AG04449 (cell line): ENCODE measurements around the gene CCNI.
"Not testable (repeated sequence)": the region's sequence is repeated elsewhere in the genome, so short reads cannot be mapped to it uniquely, and the experiment has no call there.

Experiments
- CTCF ChIA-PET: fragments of 350-600 bp; formaldehyde crosslinking; extraction: SDS; loops from one replicate; lab custom pipeline; 2021; ENCODE audit warnings: antibody characterized with exemption; lab: Yijun Ruan, JAX
- POLR2A ChIA-PET: fragments of 400-600, 350-600 bp; formaldehyde crosslinking; extraction: SDS; loops from one replicate; lab custom pipeline; 2020; ENCODE audit warnings: antibody characterized with exemption, inconsistent platforms; lab: Yijun Ruan, JAX
- DNase-seq: peaks from one replicate; pipeline ENCODE4 v3.0.0-alpha.2; 2010; ENCODE audit warnings: low read depth, low spot score
- H3K4me3 ChIP-seq: 2 replicates; pipeline ENCODE4 v1.5.1; 2011; ENCODE audit warnings: low read depth, mild to moderate bottlenecking, control low read depth, low read length
- TF ChIP-seq, protein P1 (sequence below): IDR thresholded peaks from one replicate; pipeline ENCODE4 v1.5.1; 2011; ENCODE audit warnings: mild to moderate bottlenecking, moderate library complexity, low read length, control low read depth, inconsistent platforms; ENCODE audit not compliant: insufficient read depth; ENCODE audit errors: missing control alignments

CCNI gene

DNA sequence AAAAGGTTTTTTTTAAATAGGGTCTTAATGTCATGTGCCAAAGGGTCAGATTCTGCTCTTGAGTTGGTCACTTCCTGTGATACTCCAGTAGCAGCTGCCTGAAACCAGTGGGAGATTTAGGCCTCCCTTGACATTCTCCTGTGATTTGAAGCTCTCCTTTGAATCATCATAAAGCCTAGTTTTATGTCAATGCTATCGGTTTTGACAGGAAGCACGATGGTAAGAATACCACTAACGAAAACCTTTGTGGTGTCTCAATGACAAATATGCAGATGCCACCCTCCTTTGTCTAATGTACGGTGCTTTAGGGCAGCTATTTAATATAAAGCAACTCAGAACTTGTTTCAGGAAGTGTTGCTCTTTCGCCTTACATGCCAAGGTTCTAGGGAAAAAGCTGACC is 44.2 kb downstream of the CCNI start:
- ChIA-PET CTCF (interaction anchor here (0.6 to 1.3 kb wide), 5 partner anchors 12 to 49 kb away, joined by 3 read pairs; no protein-coding TSS in a partner anchor), POLR2A (no interaction called here)
- TF ChIP-seq, protein P1, sequence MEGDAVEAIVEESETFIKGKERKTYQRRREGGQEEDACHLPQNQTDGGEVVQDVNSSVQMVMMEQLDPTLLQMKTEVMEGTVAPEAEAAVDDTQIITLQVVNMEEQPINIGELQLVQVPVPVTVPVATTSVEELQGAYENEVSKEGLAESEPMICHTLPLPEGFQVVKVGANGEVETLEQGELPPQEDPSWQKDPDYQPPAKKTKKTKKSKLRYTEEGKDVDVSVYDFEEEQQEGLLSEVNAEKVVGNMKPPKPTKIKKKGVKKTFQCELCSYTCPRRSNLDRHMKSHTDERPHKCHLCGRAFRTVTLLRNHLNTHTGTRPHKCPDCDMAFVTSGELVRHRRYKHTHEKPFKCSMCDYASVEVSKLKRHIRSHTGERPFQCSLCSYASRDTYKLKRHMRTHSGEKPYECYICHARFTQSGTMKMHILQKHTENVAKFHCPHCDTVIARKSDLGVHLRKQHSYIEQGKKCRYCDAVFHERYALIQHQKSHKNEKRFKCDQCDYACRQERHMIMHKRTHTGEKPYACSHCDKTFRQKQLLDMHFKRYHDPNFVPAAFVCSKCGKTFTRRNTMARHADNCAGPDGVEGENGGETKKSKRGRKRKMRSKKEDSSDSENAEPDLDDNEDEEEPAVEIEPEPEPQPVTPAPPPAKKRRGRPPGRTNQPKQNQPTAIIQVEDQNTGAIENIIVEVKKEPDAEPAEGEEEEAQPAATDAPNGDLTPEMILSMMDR: no peak
- H3K4me3 ChIP-seq: no peak overlapping the region
- no peak for DNase-seq

DNA sequence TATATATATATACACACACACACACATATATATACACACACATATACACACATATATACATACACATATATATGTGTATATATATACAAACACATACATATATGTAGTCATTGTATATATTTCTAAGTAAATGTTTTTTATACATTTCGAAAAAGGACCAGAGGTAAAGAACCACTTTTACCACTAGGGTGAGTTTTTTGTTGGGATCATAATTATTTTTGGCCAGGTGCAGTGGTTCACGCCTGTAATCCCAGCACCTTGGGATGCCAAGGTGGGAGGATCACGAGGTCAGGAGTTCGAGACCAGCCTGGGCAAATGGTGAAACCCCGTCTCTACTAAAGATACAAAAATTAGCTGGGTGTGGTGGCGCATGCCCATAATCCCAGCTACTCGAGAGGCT is 46.0 kb downstream of the CCNI start:
- CTCF ChIA-PET: interaction anchor here (1.0 to 1.4 kb wide), 2 partner anchors 10 to 174 kb away, joined by 3 read pairs; no protein-coding TSS in a partner anchor
- POLR2A ChIA-PET, H3K4me3 ChIP-seq, DNase-seq: not testable (repeated sequence)

DNA sequence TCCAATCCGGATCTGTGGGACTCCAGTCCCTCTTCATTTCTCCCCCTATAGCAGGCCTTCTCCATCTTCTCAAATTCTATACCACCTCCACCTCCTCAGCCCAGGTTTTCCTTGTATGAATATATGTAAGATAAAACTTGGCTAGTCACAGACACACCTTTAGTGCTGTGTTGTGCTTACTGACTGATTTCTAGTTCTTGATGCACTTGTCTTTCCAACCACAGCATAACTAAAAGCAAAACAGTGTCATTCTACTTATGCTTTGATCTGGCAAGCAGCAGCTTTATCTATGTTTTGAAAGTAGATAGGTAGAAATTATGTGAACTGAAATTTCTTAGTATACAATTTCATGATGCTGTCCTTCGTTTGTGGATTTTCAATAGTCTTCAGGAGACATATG is 47.5 kb downstream of the CCNI start:
- no peak for DNase-seq
- POLR2A ChIA-PET: no interaction called here
- CTCF ChIA-PET: interaction anchor here (0.9 kb wide), 1 partner anchor 10 kb away, joined by 3 read pairs; no protein-coding TSS in a partner anchor

DNA sequence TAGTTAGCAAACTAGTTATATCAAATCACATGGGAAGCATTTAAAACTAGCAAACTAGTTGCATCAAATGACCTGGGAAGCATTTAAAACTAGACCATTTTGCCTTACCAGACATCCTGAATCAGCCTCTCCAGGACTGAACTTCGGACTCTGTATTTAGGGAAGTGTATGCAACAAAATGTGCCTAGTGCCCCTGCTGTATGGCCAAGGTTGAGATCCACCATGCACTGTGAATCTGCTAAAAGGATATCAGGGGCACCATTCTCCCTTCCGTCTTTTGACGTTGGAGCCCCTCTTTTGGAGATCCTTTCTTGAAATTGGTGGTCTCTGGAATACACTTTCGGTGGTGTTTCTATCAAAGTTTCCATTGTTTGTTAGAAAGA is 49.5 kb downstream of the CCNI start:
- TF ChIP-seq, protein P1: no peak
- no peak for DNase-seq
- ChIA-PET POLR2A (no interaction called here), CTCF (interaction anchor here (1.0 kb wide), 1 partner anchor 19 kb away, joined by 3 read pairs; no protein-coding TSS in a partner anchor)
- H3K4me3 ChIP-seq: no peak overlapping the region

More for the DNA sequence above, 47.5 kb downstream of the CCNI start:
- TF ChIP-seq, protein P1: no peak
- no peak overlapping the region for H3K4me3 ChIP-seq

DNA sequence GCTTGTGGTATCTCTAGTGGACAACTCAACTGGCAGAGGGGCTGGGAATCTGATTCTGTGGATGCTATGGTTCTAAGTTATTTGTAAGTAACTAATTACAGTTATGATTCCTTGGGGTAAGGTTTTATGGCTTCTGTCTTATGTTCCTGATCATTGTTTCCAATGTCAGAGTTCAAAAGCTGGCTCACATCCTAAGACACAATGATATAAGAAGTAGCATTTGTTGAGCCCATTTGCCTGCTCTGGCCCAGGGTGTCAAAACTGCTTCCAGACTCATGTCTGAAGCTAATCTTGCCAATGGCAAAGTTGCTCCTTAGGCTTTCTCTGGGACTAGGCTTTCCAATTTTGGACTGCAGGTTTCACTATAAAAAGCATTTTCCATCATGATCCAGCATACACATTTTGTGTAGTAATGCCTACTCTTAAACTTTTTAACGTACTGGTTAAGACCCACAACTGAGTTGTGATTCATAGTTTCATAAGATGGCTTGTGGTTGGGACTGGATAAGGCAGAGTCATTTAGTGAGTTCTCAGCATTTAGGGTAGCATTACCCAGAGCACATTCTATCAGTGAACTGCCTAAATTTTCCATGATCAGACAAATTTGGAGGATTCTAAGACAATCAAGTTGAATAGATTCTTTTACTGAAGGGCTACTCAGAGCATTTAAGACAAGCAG is 50.0 kb downstream of the CCNI start:
- TF ChIP-seq, protein P1: no peak
- ChIA-PET CTCF (interaction anchor here (1.0 kb wide), 1 partner anchor 19 kb away, joined by 3 read pairs; no protein-coding TSS in a partner anchor), POLR2A (no interaction called here)
- DNase-seq: no peak
- H3K4me3 ChIP-seq: no peak overlapping the region

DNA sequence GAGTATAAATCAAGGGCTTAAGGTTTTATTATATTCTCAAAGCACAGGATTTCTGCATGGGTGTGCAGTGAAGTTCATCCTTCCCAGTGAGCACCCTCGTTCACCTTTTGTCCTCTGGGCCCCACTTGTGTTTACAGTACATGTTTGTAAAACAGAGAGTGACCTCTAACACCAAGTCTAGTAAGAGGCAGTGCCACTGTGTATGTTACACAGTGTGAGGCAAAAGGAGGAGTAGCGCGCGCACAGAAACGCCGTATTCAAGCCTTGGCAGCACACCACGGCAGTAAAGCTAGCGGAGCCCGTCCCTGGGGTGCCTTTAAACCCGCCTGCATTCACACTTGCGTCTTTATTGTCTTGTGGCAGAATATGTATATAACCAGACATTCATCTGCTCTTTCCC is 51.9 kb downstream of the CCNI start:
- POLR2A ChIA-PET: interaction anchor here (0.6 to 1.5 kb wide), 2 partner anchors 37 to 260 kb away, joined by 3 to 4 read pairs; no protein-coding TSS in a partner anchor
- CTCF ChIA-PET: interaction anchor here (0.5 kb wide), 1 partner anchor 12 kb away, joined by 3 read pairs; no protein-coding TSS in a partner anchor
- no peak for DNase-seq
- TF ChIP-seq, protein P1: no peak
- no peak overlapping the region for H3K4me3 ChIP-seq
